ENCODE measurements around the gene EFS. TPM values are rescaled to one million over a fixed set of nuclear protein-coding genes. Genes with fewer than 3 reads are reported as not detected.
A peak's percentile ranks its signal among the peaks of the same experiment; 100 is the strongest.

EFS gene
- total RNA-seq, 6 experiments from 2014 or later = 8.8 to 13.5 (median 12.3) TPM

DNA sequence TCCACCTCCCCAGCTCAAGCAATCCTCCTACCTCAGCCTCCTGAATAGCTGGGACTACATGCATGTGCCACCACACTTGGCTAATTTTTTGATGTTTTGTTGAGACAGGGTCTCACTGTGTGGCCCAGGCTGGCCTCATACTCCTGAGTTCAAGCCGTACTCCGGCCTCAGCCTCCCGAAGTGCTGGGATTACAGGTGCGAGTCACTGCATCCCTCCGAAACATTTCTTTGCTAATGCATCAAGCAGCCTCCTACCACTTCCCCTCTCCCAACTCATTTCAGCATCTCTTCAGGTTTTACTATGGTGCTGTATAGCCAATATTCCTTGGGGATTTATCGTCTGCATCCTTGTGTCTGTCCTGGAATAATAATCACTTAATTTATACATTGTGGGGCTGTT is 10.0 kb downstream of the EFS start:
- Mint-ChIP-seq H3K9me3 (no peaks in the 10 kb centered on the region), H3K27me3 (ENCODE audit: insufficient read depth) (peaks cover 14% of the 10 kb centered on the region), H3K27ac (no peak overlapping the region), H3K4me3 (no peak overlapping the region), H3K36me3 (ENCODE audit: low read depth) (peaks cover 8% of the 10 kb centered on the region; the same call in 1 of the 2 replicates), H3K4me1 (ENCODE audit: low read depth) (peaks cover 10% of the 10 kb centered on the region; the same call in 1 of the 2 replicates)
- TF ChIP-seq, protein P1, sequence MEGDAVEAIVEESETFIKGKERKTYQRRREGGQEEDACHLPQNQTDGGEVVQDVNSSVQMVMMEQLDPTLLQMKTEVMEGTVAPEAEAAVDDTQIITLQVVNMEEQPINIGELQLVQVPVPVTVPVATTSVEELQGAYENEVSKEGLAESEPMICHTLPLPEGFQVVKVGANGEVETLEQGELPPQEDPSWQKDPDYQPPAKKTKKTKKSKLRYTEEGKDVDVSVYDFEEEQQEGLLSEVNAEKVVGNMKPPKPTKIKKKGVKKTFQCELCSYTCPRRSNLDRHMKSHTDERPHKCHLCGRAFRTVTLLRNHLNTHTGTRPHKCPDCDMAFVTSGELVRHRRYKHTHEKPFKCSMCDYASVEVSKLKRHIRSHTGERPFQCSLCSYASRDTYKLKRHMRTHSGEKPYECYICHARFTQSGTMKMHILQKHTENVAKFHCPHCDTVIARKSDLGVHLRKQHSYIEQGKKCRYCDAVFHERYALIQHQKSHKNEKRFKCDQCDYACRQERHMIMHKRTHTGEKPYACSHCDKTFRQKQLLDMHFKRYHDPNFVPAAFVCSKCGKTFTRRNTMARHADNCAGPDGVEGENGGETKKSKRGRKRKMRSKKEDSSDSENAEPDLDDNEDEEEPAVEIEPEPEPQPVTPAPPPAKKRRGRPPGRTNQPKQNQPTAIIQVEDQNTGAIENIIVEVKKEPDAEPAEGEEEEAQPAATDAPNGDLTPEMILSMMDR (IDR thresholded peaks at IDR 0.05) = no peak
- no peak for DNase-seq

DNA sequence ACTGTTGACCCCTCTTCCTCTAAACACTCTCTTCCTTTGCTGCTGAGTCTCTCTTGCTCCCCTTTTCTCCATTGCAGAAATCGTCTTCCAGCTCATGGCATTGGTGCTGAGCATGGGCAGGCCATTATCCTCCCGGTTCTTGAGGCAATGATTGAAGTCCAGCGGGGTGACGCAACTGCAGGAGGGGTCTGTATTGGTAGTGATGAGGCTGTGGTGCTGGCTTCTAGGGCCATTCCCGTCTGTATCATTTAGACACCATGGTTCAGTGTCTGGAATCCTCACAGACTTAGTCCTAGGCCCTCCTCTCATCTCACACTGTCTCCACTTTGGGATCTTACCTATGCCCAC is 11.6 kb downstream of the EFS start:
- peaks cover 14% of the 10 kb centered on the region for H3K27me3 Mint-ChIP-seq (ENCODE audit: insufficient read depth)
- peak overlapping the region; percentile 47 for H3K27ac Mint-ChIP-seq
- peak overlapping the region; percentile 79 for H3K4me3 Mint-ChIP-seq
- peaks cover 8% of the 10 kb centered on the region; the same call in 1 of the 2 replicates for H3K36me3 Mint-ChIP-seq (ENCODE audit: low read depth)
- DNase-seq = no peak
- no peaks in the 10 kb centered on the region for H3K9me3 Mint-ChIP-seq
- H3K4me1 Mint-ChIP-seq (ENCODE audit: low read depth) = peaks cover 10% of the 10 kb centered on the region; the same call in 1 of the 2 replicates
- TF ChIP-seq, protein P1 (IDR thresholded peaks at IDR 0.05) = no peak

DNA sequence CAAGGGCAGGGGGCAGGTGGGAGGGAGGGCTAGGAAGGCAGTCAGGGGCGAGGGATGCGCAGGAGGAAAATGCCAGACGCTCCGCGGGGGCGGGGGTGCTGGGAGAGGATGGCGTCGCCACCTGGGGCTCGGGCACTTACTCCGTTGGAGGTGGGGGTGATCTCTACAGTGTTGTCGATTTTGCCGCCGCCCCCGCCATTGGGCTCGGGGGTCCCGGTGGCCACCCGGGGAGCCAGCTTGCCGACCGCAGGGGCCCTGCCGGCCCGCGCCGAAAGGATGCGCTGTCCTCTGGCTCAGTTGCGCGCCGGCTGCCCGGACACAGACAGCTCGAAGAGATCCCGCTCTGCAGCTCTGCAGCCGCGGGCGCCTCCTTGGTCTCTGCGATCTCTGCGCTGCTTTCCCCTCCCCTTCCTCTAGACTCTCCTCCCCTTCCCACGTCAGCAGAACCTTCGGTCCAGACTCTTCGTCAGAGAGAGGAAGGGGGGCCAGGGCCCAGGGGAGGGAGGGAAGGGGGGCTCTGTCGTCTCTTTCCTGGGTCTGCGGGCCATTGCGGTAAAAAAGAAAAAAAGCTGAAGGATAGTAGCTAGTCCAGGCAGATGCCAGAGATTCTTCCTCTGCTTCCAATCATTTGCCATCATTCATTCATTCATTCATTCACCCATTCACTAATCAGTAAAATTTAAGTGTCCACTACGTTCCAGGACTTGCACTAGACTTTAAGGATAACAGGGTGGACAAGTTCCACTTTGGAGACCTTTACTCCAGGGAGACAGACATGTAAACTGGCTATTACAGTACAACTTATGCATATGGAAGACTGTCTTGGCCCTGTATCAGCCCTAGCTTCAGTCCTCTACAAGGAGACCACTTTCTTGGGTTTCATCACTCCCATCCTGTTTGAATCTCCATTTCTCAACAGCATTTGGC is 12.2 kb downstream of the EFS start, which contains the start of gene SLC22A17:
SLC22A17 (minus strand) TSS at position 382 of the 927 bp plus-strand sequence.
- H3K27ac Mint-ChIP-seq = peak within 1 kb of the TSS; percentile 47
- H3K4me3 Mint-ChIP-seq = peak within 1 kb of the TSS; percentile 79
- peaks cover 8% of the 10 kb centered on the region; the same call in 1 of the 2 replicates for H3K36me3 Mint-ChIP-seq (ENCODE audit: low read depth)
- DNase-seq = peak; percentile 75
- H3K27me3 Mint-ChIP-seq (ENCODE audit: insufficient read depth) = peaks cover 14% of the 10 kb centered on the region
- peaks cover 10% of the 10 kb centered on the region; the same call in 1 of the 2 replicates for H3K4me1 Mint-ChIP-seq (ENCODE audit: low read depth)
- TF ChIP-seq, protein P1 (IDR thresholded peaks at IDR 0.05) = 0 out of 2 replicates have a peak, but pooled peaks have one; percentile 12
- H3K9me3 Mint-ChIP-seq = no peaks in the 10 kb centered on the region

DNA sequence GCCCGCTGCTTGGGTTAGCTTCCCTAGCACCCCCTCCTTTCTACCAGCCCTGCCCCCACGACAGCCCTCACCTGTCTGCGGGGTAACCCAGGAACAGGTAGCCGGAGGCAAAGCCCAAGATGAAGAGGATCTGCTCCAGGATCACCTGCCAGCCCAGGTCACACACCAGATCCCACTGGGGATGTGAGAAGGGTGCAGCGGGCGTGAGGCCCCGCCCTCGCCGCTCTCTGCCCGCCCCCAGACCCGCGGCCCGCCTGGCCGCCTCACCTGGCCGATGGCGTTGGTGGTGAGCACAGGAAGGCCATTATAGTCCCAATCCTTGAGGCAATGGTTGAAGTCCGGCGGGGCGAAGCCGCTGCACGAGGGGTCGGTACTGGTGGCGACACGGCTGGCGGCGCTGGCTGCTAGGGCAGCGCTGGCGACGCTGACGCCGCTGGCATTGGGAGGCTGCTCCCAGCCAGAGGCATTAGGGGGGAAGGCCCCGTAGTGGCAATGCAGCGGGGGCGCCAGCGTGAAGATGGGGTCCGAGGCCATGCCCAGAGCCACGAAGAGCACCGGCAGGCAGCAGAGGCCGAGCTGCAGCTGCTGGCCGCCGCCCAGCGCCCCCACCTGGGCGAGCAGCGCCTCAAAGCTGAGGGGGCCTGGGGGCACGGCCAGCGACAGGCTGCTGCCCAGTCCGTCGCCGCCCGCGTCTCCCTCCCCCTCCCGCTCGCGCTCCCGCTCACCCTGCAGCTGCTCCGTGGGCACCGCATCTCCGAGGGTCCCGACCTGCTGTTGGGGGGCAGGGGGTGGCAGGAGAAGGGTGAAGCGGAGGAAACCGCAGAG is 13.1 kb downstream of the EFS start:
- Mint-ChIP-seq H3K4me1 (ENCODE audit: low read depth) (peaks cover 10% of the 10 kb centered on the region; the same call in 1 of the 2 replicates), H3K27me3 (ENCODE audit: insufficient read depth) (peaks cover 11% of the 10 kb centered on the region)
- DNase-seq = no peak

More for the DNA sequence above, 13.1 kb downstream of the EFS start:
- Mint-ChIP-seq H3K36me3 (ENCODE audit: low read depth) (peaks cover 8% of the 10 kb centered on the region; the same call in 1 of the 2 replicates), H3K9me3 (no peaks in the 10 kb centered on the region), H3K4me3 (peak overlapping the region; percentile 79), H3K27ac (no peak overlapping the region)
- TF ChIP-seq, protein P1 (IDR thresholded peaks at IDR 0.05) = peak; percentile 30

Measured in HFFc6 (cell line).